Esophagus squamous epithelium (tissue), 5 donors: ENCODE data around the gene ZFHX3. TPM values are rescaled to one million over a fixed set of nuclear protein-coding genes. Genes with fewer than 3 reads are reported as not detected.

Experiments
- DNase-seq: peaks from one replicate; lab custom pipeline; 2025; lab: John Stamatoyannopoulos, UW
- H3K27ac ChIP-seq, 4 donors: fragments of 200-600 bp; sonication (generic); one replicate each; pipeline ENCODE4 v1.5.1; 2016 to 2019; ENCODE audit warnings: mild to moderate bottlenecking in 1 of 4
- H3K27me3 ChIP-seq, 4 donors: fragments of 200-600 bp; sonication (generic); 1 replicate in 3 of 4; 2 replicates in 1 of 4; pipeline versions ENCODE4 v1.5.1 to v1.6.0; 2017 to 2021; ENCODE audit warnings: antibody characterized with exemption in 1 of 4
- H3K36me3 ChIP-seq, 3 donors: fragments of 200-600 bp; sonication (generic); one replicate each; pipeline ENCODE4 v1.5.1; 2016 to 2019
- H3K4me1 ChIP-seq, 3 donors: fragments of 200-600 bp; sonication (generic); one replicate each; pipeline ENCODE4 v1.5.1; 2017 to 2019
- H3K4me3 ChIP-seq, 4 donors: fragments of 200-600 bp; sonication (generic); 1 replicate in 3 of 4; 2 replicates in 1 of 4; pipeline ENCODE4 v1.5.1; 2016 to 2019; ENCODE audit warnings: mild to moderate bottlenecking in 2 of 4, moderate library complexity in 1 of 4
- H3K9me3 ChIP-seq, 3 donors: fragments of 200-600 bp; sonication (generic); one replicate each; pipeline ENCODE4 v1.5.1; 2016 to 2019
- CTCF ChIP-seq, 6 experiments: fragments of 450-650 bp in 4 of 6; fragments of 200-600 bp in 2 of 6; sonication (generic) in 2 of 6; IDR thresholded peaks; one replicate each; pipeline ENCODE4 v1.5.1; 2016 to 2019; ENCODE audit warnings: antibody characterized with exemption in 6 of 6, mild to moderate bottlenecking in 4 of 6, moderate library complexity in 4 of 6
- POLR2A ChIP-seq, 4 donors: fragments of 450-650 bp; IDR thresholded peaks; one replicate each; pipeline ENCODE4 v1.6.1; 2017; ENCODE audit warnings: antibody characterized with exemption in 4 of 4, mild to moderate bottlenecking in 4 of 4, moderate library complexity in 3 of 4
- WGBS, 2 donors: methylation state at CpG; one replicate each; pipeline ENCODE4 v1.1.5; 2018; 5-methylcytosine and 5-hydroxymethylcytosine counted together
- intact Hi-C: fragments of 100-400 bp; cut with DNase I; formaldehyde crosslinking; loops from one replicate; pipeline ENCODE4 v1.15.0; 2022
- total RNA-seq, 4 donors: library from RNA; depleted of rRNA; stranded (reverse); fragments of >200 nt; gene quantifications; one replicate each; pipeline ENCODE4 v1.1.0, GENCODE V29; 2016
- donor health status: DM: yes; HTN: yes; CAD: no.

ZFHX3 gene
- total RNA-seq, 4 donors from 2014 or later = 3.5 to 12.8 (median 4.5) TPM

GRCh38 chr16:72824761-72825160, 223.2 kb downstream of the ZFHX3 start:
- Histone ChIP-seq H3K4me1 (no peaks in the 10 kb centered on the region), H3K9me3 (no peaks in the 10 kb centered on the region), H3K27me3 (no peaks in the 10 kb centered on the region), H3K4me3 (no peak overlapping the region), H3K36me3 (peaks cover 0 to 21% (median 0%) of the 10 kb centered on the region in 3 donors), H3K27ac (no peak overlapping the region)
- no peak for TF ChIP-seq POLR2A (IDR thresholded peaks at IDR 0.05)
- no peak for TF ChIP-seq CTCF (IDR thresholded peaks at IDR 0.05)
- intact Hi-C loops = no loop called here
- 95 to 98% methylated on average over 5 of the region's 5 CpGs for WGBS, 2 donors
- DNase-seq = no peak

GRCh38 chr16:72824027-72824426, 223.9 kb downstream of the ZFHX3 start:
- Histone ChIP-seq H3K27ac (no peak overlapping the region), H3K36me3 (peaks cover 0 to 14% (median 0%) of the 10 kb centered on the region in 3 donors), H3K9me3 (no peaks in the 10 kb centered on the region), H3K4me3 (no peak overlapping the region), H3K4me1 (no peaks in the 10 kb centered on the region), H3K27me3 (no peaks in the 10 kb centered on the region)
- no peak for DNase-seq
- TF ChIP-seq CTCF (IDR thresholded peaks at IDR 0.05) (no peak), POLR2A (IDR thresholded peaks at IDR 0.05) (no peak)
- WGBS, 2 donors = 85 to 96% methylated on average over 4 of the region's 4 CpGs
- intact Hi-C loops = no loop called here

- H3K4me1 ChIP-seq = no peaks in the 10 kb centered on the region
- WGBS, 2 donors = 91 to 95% methylated on average over 8 to 9 of the region's 9 CpGs
- no peaks in the 10 kb centered on the region for H3K9me3 ChIP-seq
- intact Hi-C loops = no loop called here
- TF ChIP-seq CTCF (IDR thresholded peaks at IDR 0.05) = no peak
- no peak for TF ChIP-seq POLR2A (IDR thresholded peaks at IDR 0.05)
- DNase-seq = no peak
- H3K4me3 ChIP-seq = no peak overlapping the region
- no peaks in the 10 kb centered on the region for H3K36me3 ChIP-seq
- no peak overlapping the region for H3K27ac ChIP-seq
- no peaks in the 10 kb centered on the region for H3K27me3 ChIP-seq
Measured at GRCh38 chr16:72821185-72821950, 226.6 kb downstream of the ZFHX3 start.

GRCh38 chr16:72819345-72819744, 228.6 kb downstream of the ZFHX3 start:
- H3K4me1 ChIP-seq = no peaks in the 10 kb centered on the region
- no peaks in the 10 kb centered on the region for H3K27me3 ChIP-seq
- TF ChIP-seq CTCF (IDR thresholded peaks at IDR 0.05) (no peak), POLR2A (IDR thresholded peaks at IDR 0.05) (no peak)
- DNase-seq = no peak
- WGBS, 2 donors = 55 to 74% methylated on average over 2 to 6 of the region's 6 CpGs
- H3K36me3 ChIP-seq = no peaks in the 10 kb centered on the region
- no peaks in the 10 kb centered on the region for H3K9me3 ChIP-seq
- no peak overlapping the region for H3K4me3 ChIP-seq
- no peak overlapping the region for H3K27ac ChIP-seq
- intact Hi-C loops = no loop called here

- Histone ChIP-seq H3K27ac (no peak overlapping the region), H3K4me1 (no peaks in the 10 kb centered on the region), H3K4me3 (no peak overlapping the region), H3K36me3 (no peaks in the 10 kb centered on the region), H3K9me3 (no peaks in the 10 kb centered on the region), H3K27me3 (no peaks in the 10 kb centered on the region)
- intact Hi-C loops = no loop called here
- WGBS, 2 donors = 93 to 100% methylated on average over 4 of the region's 4 CpGs
- TF ChIP-seq POLR2A (IDR thresholded peaks at IDR 0.05) = no peak
- TF ChIP-seq CTCF (IDR thresholded peaks at IDR 0.05) = no peak
- DNase-seq = no peak
Measured at GRCh38 chr16:72818236-72818845, 229.6 kb downstream of the ZFHX3 start.
